K562 (cell line): ENCODE data around the gene OSBPL7. TPM values are rescaled to one million over a fixed set of nuclear protein-coding genes. Genes with fewer than 3 reads are reported as not detected.

ENCODE experiments used
- CEBPZ ChIP-seq: fragments of 150-350 bp; IDR thresholded peaks from 2 replicates; pipeline ENCODE4 v1.6.1; 2014; ENCODE audit warnings: low read depth, mild to moderate bottlenecking, low read length, borderline replicate concordance
- COPS2 ChIP-seq: fragments of 450-650 bp; conservative IDR thresholded peaks from 2 replicates; pipeline ENCODE4 v1.6.1; 2016; ENCODE audit warnings: mild to moderate bottlenecking, moderate library complexity
- CREM ChIP-seq: IDR thresholded peaks from 2 replicates; pipeline ENCODE4 v1.6.1; 2014; ENCODE audit warnings: antibody characterized with exemption, low read depth
- GTF2B ChIP-seq: IDR thresholded peaks from 2 replicates; pipeline ENCODE4 v1.6.1; 2011; ENCODE audit not compliant: insufficient read length; ENCODE audit errors: extremely low read depth
- NKRF ChIP-seq: fragments of 450-650 bp; IDR thresholded peaks from 2 replicates; pipeline ENCODE4 v1.6.1; 2016; ENCODE audit warnings: borderline replicate concordance
- PBX2 ChIP-seq, 2 experiments: IDR thresholded peaks in 1 of 2; conservative IDR thresholded peaks in 1 of 2; 2 replicates each; pipeline ENCODE4 v1.6.1; 2016; ENCODE audit warnings: low read depth in 2 of 2, mild to moderate bottlenecking in 1 of 2, missing compliant biosample characterization in 1 of 2, missing genetic modification characterization in 1 of 2, moderate library complexity in 1 of 2
- RBM25 ChIP-seq: fragments of 200-400 bp; formaldehyde crosslinking; IDR thresholded peaks from 2 replicates; pipeline ENCODE4 v1.6.1; 2018; ENCODE audit warnings: low read length, low read depth, moderate library complexity; ENCODE audit not compliant: severe bottlenecking
- SAP30 ChIP-seq: fragments of 200-600 bp; sonication (generic); IDR thresholded peaks from 2 replicates; pipeline ENCODE4 v1.6.1; 2012; ENCODE audit warnings: borderline replicate concordance, low read depth, mild to moderate bottlenecking, moderate library complexity, low read length, control low read depth, inconsistent platforms; ENCODE audit not compliant: insufficient read depth, poor library complexity, severe bottlenecking
- USF1 ChIP-seq: sonication (generic); formaldehyde crosslinking; IDR thresholded peaks from 2 replicates; pipeline ENCODE4 v1.9.0; 2022; ENCODE audit warnings: mild to moderate bottlenecking, missing genetic modification reagents
- ZBTB11 ChIP-seq, 3 experiments: fragments of 200-800 bp in 1 of 3; fragments of 250-450 bp in 1 of 3; fragments of 450-650 bp in 1 of 3; sonication (Bioruptor Pico) in 1 of 3; sonication (Bioruptor generic) in 1 of 3; formaldehyde crosslinking in 1 of 3; IDR thresholded peaks; 2 replicates each; pipeline versions ENCODE4 v1.6.1 to v1.8.0; 2016 to 2022; ENCODE audit warnings: mild to moderate bottlenecking in 2 of 3, missing genetic modification characterization in 2 of 3, missing compliant biosample characterization in 1 of 3, moderate library complexity in 1 of 3
- ZNF695 ChIP-seq: fragments of 450-650 bp; formaldehyde crosslinking; IDR thresholded peaks from 2 replicates; pipeline ENCODE4 v1.4.0; 2020; ENCODE audit warnings: mild to moderate bottlenecking, moderate library complexity
- ZNF77 ChIP-seq: fragments of 250-450 bp; sonication (Bioruptor Pico); IDR thresholded peaks from 2 replicates; pipeline ENCODE4 v1.5.0; 2020
- ZNF785 ChIP-seq: fragments of 250-450 bp; sonication (Bioruptor Pico); IDR thresholded peaks from 2 replicates; pipeline ENCODE4 v1.4.0; 2020; ENCODE audit warnings: mild to moderate bottlenecking
- polyA plus RNA-seq, 8 experiments: library from polyadenylated mRNA; depleted of rRNA in 4 of 8; stranded (reverse) in 5 of 8; unstranded in 3 of 8; fragments of >200 nt; fragmentation: Nextera tagmentation in 2 of 8; fragmentation: Illumina TruSeq in 1 of 8; extraction: Ambion mirVana in 2 of 8; extraction: Trizol in 1 of 8; gene quantifications; 2 replicates each; pipeline versions ENCODE4 v1.2.1 to v1.2.3, GENCODE V29; 2011 to 2014; ENCODE audit warnings: inconsistent platforms in 1 of 8, missing spikeins in 1 of 8
- total RNA-seq, 7 experiments: library from RNA; depleted of rRNA in 6 of 7; stranded (reverse); fragments of >200 nt in 6 of 7; fragmentation: Illumina TruSeq in 2 of 7; extraction: Trizol in 2 of 7; gene quantifications; 2 replicates each; pipeline versions ENCODE4 v1.2.1 to v1.2.3, GENCODE V29; 2011 to 2021; ENCODE audit warnings: low replicate concordance in 1 of 7

The OSBPL7 gene
- total and polyA plus RNA-seq, 9 of the 15 experiments (the other 6 are each of a cell fraction or from before 2014, with no cell fraction given): 0.32 to 11.9 (median 5.8) TPM

- TF ChIP-seq ZBTB11 (CRISPR knock-in tag; IDR thresholded peaks at IDR 0.05): peak in 1 of 3 experiments; percentile 93; a peak in 2 of 6 replicates
- no peak for TF ChIP-seq ZNF785
- TF ChIP-seq CEBPZ: no peak
- no peak for TF ChIP-seq COPS2
- TF ChIP-seq ZNF695 (CRISPR knock-in tag): no peak
- no peak for TF ChIP-seq USF1 (CRISPR knock-in tag)
- TF ChIP-seq SAP30: no peak
- TF ChIP-seq PBX2 (CRISPR knock-in tag; IDR thresholded peaks at IDR 0.05; ENCODE audit: low read depth): peak; percentile 53
- peak; percentile 83 for TF ChIP-seq PBX2 (tag; conservative IDR thresholded peaks at IDR 0.05; ENCODE audit: low read depth)
- TF ChIP-seq GTF2B: no peak
- no peak for TF ChIP-seq NKRF
- peak; percentile 100 for TF ChIP-seq CREM
- TF ChIP-seq RBM25: no peak
- TF ChIP-seq ZNF77: no peak
Observed at GRCh38 chr17:47866941-47867340, 45.3 kb upstream of the OSBPL7 start (continued).
